Mucosa of descending colon (tissue), 3 donors: ENCODE results near the gene KLF15. TPM values are rescaled to one million over a fixed set of nuclear protein-coding genes. Genes with fewer than 3 reads are reported as not detected.
A peak's percentile ranks its signal among the peaks of the same experiment; 100 is the strongest.

Experiments
- ATAC-seq: fragments of 200-7000 bp; cut with Tn5 transposase; one replicate; pipeline ENCODE4 v1.9.1; 2020; ENCODE audit warnings: mild to moderate bottlenecking, moderate library complexity
- DNase-seq, 3 donors: peaks; one replicate each; pipeline ENCODE4 v3.0.0-alpha.2; 2020
- H3K36me3 ChIP-seq: fragments of 200-600 bp; one replicate; pipeline ENCODE4 v1.8.0; 2021; ENCODE audit warnings: low read depth, mild to moderate bottlenecking
- H3K4me1 ChIP-seq: fragments of 200-600 bp; one replicate; pipeline ENCODE4 v1.8.0; 2021; ENCODE audit warnings: low read depth, mild to moderate bottlenecking
- H3K4me3 ChIP-seq: fragments of 200-600 bp; one replicate; pipeline ENCODE4 v1.8.0; 2021; ENCODE audit warnings: mild to moderate bottlenecking
- H3K9me3 ChIP-seq: fragments of 200-600 bp; one replicate; pipeline ENCODE4 v1.8.0; 2021; ENCODE audit warnings: mild to moderate bottlenecking
- intact Hi-C, 2 donors: fragments of 100-400 bp; cut with DNase I in 1 of 2; cut with micrococcal nuclease in 1 of 2; formaldehyde crosslinking; loops; one replicate each; pipeline versions ENCODE4 v1.11.0 to v1.11.1; 2022; cut with DNase I, micrococcal nuclease
- long read RNA-seq, 2 donors: library from polyadenylated mRNA; unstranded; transcript quantifications; one replicate each; pipeline ENCODE4 v2.0.0, GENCODE V29; 2019 to 2021
- total RNA-seq, 3 donors: library from RNA; stranded (reverse); fragmentation: NEBNext Ultra II Directional in 2 of 3; extraction: Animal tissue kit (Norgen Biotek cat#: 25700) in 2 of 3; gene quantifications; one replicate each; pipeline versions ENCODE4 v1.2.1 to v1.2.4, GENCODE V29; 2021 to 2023
- TF ChIP-seq, protein P1 (sequence below): fragments of 200-600 bp; IDR thresholded peaks from one replicate; pipeline ENCODE4 v1.8.0; 2022; ENCODE audit warnings: antibody characterized with exemption, mild to moderate bottlenecking
- donor health status: DM: no; HTN: no; CAD: no; lungs with moderate emphysema.
- donor health status: DM: no; HTN: no; CAD: no.
- donor health status: DM: no; HTN: yes; CAD: no.

Gene KLF15
- total RNA-seq: 10 to 100 TPM in 1 of 3 donors, 1 to 10 TPM in 2; 1.3 to 21.9 (median 2.0) TPM
- long read RNA-seq, donor 1, partial matches to known transcripts: 1 of 2 reads
- long read RNA-seq, donor 1, other reads (novel, unspliced or antisense): 1 of 2 reads
- long read RNA-seq, donor 2: 0 reads

DNA sequence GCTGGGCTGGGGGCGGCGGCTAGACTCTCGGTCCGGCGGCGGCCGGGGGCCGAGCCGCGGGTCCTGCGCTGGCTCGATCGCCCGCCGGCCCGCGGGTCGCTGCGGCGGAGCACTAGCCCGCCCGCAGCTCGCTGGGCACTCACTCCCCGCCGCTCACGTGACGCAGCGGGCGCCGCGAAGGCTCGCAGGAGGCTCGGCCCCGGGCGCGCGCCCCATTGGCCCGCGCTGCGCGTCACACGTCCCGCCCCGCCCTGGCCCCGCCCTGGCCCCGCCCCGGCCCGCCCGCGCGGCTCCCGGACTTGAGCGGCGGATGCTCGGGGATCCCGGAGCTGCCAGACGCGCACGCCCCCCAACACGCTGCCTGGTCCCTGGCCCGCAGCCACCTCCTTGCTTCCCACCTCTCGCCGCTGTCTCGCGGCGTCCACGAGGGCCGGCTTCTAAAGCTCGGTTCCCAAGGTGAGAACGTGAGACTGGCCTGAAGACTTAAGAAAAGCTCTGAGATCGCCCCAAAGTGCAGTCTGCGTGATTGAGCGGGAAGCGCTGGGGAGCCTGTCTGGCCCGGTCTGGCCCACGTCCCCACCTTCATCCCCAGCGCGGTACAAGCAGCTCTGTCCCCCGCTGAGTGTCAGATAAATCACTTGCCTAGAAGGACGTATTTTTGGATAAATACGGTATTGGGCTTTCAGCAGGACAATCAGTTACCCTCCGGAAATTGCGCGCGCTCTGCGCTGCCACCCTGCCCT, at the start of gene KLF15:
Gene KLF15 (minus strand): TSS at position 114 of the 743 bp plus-strand sequence. CDS start 4,486 bp downstream, outside the sequence.
- DNase-seq: peak; percentile 86 to 91 (median 87)
- H3K9me3 ChIP-seq: no peaks in the 10 kb centered on the region
- H3K36me3 ChIP-seq: no peaks in the 10 kb centered on the region
- intact Hi-C loops: no loop called here
- peak; percentile 94 for ATAC-seq
- peak within 1 kb of the TSS; percentile 40 for H3K4me3 ChIP-seq
- peaks cover 18% of the 10 kb centered on the region for H3K4me1 ChIP-seq
- TF ChIP-seq, protein P1, sequence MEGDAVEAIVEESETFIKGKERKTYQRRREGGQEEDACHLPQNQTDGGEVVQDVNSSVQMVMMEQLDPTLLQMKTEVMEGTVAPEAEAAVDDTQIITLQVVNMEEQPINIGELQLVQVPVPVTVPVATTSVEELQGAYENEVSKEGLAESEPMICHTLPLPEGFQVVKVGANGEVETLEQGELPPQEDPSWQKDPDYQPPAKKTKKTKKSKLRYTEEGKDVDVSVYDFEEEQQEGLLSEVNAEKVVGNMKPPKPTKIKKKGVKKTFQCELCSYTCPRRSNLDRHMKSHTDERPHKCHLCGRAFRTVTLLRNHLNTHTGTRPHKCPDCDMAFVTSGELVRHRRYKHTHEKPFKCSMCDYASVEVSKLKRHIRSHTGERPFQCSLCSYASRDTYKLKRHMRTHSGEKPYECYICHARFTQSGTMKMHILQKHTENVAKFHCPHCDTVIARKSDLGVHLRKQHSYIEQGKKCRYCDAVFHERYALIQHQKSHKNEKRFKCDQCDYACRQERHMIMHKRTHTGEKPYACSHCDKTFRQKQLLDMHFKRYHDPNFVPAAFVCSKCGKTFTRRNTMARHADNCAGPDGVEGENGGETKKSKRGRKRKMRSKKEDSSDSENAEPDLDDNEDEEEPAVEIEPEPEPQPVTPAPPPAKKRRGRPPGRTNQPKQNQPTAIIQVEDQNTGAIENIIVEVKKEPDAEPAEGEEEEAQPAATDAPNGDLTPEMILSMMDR: no peak

DNA sequence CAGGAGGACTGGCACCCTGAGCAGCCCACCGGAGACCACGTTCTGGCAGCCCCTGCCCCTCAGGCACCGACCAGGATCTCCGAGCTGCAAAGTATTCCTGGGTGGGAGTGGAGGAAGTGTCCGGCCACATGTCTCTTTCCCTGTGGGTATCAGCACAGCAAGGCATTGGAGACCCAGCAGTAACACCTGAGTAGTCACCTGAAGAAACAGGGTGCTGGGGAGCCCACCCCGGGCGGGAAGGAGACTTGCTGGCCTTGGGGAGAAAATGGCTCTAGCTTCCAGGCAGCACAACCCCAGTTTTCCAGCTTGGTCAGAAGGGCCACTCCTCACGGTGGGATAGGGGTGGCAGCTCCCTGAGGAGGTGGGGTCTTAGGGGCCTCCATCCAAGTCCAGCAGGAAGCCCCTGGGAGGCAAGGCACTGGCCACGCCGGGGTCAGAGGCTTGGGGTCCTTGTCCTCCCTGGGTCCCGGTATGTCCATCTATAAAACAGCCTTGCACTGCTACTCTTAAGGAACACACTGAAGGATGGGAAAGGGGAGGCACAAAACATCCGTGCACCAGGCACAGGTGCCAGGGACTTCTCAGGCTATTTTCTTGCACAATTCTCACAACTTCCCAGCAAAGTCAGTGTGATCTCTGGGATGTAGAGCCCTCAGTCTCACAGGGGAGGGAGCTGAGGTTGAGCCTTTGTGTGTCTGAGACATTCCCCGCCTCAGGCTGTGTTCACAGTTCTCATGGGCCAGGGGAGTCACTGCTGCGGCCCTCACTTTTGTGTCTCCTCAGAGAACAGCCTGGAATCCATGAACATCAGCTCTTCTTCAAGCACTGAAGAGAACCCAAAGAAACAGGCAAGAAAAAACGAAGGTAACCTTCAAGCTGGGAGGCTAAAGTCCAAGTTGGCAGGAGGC, 49.4 kb upstream of the KLF15 start:
- Histone ChIP-seq H3K36me3 (no peaks in the 10 kb centered on the region), H3K4me3 (no peak overlapping the region), H3K9me3 (no peaks in the 10 kb centered on the region), H3K4me1 (no peaks in the 10 kb centered on the region)
- ATAC-seq (no peak), DNase-seq (no peak)
- TF ChIP-seq, protein P1: no peak
- intact Hi-C loops: no loop called here

DNA sequence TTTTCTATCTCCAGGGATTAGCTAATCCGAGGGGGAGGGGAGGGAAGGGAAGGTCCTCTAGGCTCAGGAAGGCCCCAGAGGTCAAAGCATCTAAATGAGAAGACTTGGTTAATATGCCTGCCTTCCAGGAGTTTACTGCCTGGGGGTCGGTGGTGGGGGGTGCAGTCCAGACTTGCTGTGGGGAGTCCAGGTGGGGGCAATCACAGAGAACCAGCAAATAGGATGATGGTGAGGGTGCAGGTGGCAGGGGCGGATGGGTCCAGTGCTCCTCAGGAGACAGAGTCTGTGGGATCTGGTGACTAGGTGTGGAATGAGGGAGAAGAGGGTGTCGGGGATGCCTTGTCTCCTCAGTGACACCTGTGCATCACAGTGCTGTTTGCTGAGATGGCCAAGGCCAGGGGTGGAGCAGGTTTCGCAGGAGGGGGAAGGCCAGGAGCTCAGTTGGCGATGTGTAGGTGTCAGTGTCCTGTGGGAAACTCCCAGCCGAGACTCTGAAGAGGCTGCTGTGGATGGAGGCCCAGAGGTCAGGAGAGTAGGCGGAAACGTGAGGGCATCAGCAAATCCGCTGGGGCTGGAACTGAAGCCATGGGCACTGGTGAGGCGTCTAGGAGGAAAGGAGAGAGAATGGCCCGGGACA, 45.6 kb upstream of the KLF15 start:
- ATAC-seq: no peak
- Histone ChIP-seq H3K9me3 (no peaks in the 10 kb centered on the region), H3K4me3 (no peak overlapping the region), H3K36me3 (no peaks in the 10 kb centered on the region), H3K4me1 (no peaks in the 10 kb centered on the region)
- intact Hi-C loops: no loop called here
- TF ChIP-seq, protein P1: no peak
- DNase-seq: no peak

DNA sequence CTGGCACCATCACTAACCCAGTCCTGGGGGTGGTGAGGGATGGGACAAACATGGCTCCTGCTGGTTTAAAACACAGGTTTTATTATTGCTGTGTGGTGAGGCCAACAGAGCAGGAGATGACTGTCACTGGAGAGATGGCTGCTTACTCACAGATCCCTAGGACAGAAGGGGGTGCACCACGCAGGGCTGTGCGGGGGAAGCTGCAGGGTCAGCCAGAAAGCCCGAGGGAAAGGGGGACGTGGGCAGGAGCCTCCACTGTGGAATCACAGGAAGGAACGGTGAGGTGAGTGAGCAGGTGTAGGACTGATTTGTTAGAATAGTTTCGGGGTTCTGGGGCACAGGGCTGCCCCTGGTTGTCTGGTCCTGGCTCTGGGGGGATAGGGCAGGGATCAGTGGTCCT, 45.0 kb upstream of the KLF15 start:
- no peak for DNase-seq
- ATAC-seq: no peak
- Histone ChIP-seq H3K4me1 (no peaks in the 10 kb centered on the region), H3K36me3 (no peaks in the 10 kb centered on the region), H3K4me3 (no peak overlapping the region), H3K9me3 (no peaks in the 10 kb centered on the region)
- intact Hi-C loops: no loop called here
- TF ChIP-seq, protein P1: no peak

DNA sequence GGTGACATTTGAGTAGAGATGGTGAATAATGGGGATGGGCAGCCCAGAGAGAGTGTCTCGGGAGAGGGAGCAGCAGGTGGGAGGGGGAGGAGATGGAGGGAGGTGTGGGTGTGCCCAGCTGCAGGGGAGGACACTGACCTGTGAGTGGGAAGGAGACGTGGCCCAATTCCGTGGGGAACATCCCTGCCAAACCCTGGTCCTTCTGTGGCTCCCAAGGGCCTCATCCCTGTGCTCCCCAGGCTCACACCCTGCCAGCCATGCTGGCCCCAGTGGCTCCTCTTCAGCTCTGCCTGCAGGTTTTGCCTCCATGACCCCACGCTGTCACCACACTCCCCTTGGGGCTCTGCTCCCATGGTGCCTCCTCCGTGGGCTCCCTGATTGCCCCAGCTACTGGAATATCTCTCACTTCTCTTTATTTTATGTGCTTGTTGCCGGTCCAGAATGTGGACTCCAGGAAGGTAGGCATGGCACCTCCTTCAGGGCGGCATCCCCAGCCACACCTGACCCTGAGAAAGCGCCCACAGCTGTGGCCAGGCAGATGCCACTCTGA, 44.5 kb upstream of the KLF15 start:
- TF ChIP-seq, protein P1: no peak
- Histone ChIP-seq H3K4me1 (no peaks in the 10 kb centered on the region), H3K9me3 (no peaks in the 10 kb centered on the region), H3K36me3 (no peaks in the 10 kb centered on the region), H3K4me3 (no peak overlapping the region)
- intact Hi-C loops: no loop called here
- ATAC-seq (no peak), DNase-seq (no peak)
